ENCODE measurements around the gene MACROD2.
"Not testable (repeated sequence)": the region's sequence is repeated elsewhere in the genome, so short reads cannot be mapped to it uniquely, and the experiment has no call there.

The MACROD2 gene

DNA sequence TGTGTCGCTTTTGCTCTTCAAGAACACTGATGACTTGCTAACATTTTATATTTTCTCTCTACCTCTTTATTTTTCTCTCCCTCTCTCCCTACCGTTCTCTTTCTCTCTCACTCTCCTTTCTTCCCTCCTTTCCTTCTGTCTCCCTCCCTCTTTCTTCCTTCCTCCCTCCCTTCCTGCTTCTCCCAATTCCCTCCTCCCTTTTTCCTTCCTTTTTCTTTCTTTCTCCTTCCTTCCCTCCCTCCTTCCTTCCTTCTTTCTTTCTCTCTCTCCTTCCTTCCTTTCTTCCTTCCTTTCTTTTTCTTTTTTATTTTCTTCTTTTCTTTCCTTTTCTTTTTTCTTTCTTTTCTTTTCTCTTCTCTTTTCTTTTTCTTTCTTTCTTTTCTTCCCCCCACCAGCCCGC is 1511.8 kb downstream of the MACROD2 start:
- no peak for DNase-seq

DNA sequence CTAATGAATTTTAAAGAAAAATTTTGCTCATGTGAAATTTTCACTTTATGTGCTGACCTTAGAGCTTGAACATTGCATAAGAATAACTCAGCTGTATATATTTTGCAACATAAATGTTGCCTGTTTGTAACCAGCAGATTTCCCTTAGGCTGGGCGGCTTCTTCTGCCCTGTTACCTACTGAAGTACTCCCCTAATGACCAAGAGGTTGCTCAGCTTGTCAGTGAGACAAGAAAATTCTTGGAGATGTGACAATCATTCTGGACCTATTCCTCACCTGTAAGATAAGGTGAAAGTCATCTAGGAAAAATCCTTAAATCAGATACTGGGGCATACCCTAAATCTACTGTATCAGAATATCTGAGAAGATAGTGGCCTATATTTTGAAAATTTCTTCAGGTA is 1516.2 kb downstream of the MACROD2 start:
- DNase-seq: no peak

DNA sequence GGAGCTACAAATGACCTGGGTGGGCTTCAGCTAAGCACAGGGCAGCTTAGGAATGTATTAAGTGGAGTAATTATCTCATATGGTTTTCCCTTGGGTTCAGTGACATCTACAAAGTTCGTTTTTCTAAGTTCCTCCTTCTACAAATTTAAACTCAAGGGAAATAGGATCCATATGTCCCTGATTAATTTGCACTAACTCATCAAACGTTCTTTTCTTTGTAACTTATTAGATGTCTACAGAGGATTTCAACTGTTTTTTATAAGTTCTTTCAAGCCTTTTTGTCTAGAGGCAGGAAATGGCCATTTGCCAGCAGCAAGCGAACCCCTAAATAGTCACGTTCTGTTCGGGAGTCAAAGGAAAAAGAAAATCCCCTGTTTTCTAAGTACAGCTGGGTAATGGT is 1517.6 kb downstream of the MACROD2 start:
- DNase-seq: no peak

DNA sequence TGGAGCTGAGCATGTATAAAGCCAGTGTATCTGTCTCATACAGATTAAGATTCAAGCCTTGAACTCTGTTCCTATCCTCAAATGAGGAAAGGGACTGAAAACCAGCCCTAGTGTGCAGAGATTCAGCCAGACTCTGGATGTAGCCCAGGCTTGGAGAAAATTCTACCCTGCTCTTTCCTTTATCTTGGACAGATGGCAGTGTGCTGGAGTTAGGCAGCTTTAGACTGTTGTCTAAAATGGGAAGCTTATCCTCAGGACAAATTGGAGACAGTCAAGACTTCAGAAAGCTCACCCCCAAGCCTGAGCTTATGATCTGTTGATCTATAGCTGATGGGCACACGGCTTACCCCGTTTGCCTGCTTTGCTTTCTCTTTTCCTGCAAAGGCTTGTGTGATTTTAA is 1520.4 kb downstream of the MACROD2 start:
- DNase-seq: peak in 1 of 2 experiments; percentile 47

DNA sequence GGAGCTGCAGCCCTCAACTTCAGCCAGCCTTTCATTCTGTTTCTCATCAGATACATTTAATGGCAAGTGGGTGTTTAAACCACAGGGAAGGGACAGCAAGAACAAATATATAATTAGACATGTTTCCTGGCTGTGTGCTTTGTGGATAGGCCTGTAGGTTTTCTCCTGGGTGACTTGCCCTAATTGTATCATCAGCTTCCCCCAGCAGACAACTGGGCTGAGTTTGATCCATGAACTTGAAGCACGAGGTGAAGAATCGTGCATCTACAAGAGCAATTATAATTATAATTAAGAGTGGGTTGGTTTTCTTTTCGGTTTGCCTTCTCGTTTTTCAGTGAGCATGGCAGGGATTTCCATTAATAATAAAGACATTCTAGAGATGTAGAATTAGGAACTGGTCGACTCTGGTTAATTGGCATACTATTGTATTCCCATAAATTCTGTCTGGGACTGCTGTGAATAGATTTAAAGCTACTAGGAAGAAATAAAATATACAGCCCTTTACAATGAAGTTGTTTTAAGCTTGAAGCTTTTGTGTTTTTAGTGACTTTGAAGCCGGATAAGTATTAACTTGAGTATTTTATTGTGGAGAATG is 1525.7 kb downstream of the MACROD2 start:
- DNase-seq: no peak

DNA sequence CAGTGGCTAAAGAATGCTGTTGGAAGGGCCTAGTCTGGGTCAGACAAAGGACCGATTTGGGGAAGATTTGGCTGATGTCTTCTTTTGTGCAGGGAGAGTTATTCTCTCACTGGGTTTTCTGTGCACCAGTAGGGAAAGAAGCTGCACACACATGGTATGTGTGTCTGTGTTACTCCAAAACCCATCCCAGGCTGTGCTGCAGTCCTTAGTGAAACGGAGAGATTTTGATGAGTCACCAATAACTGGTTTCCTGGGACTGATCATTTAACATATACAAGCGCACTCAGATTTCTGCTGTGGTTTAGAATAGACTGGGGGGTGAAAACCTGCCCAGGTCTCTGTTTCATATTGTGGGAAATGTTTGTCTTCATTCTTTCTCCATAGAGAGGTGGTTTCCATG is 1528.1 kb downstream of the MACROD2 start:
- no peak for DNase-seq

DNA sequence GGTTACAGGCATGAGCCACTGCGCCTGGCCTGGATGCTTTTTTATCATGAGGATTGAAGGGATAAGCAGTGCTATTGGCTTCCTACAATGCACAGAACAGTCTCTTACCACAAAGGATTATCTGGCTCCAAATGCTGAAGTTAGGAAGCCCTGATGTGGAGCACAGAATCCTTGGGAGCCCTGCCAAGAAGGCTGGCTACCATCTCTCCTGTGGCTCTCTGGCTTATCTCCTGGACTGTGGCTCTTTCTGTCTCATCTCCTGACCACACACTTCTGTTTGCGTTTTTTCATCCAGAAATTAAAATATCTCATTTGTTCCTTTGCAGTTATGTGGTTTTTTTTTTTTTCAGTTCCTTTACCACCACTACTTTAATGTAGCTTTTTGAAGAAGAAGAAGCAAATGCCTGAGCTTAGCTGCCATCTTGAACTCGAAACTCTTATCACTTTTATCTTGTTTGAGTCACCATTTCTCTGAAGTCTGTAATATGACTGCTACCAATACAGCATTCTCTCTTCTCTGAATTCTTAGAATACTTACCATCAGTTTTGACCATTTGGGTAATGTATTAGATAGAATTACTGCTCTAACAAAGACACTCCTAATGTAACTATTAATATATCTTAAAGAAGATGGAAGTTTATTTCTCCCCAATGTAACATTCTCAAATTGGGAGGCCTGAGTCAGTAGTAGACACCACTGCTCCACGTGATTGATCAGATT is 1533.2 kb downstream of the MACROD2 start:
- peak in 1 of 2 experiments; percentile 18 for DNase-seq

DNA sequence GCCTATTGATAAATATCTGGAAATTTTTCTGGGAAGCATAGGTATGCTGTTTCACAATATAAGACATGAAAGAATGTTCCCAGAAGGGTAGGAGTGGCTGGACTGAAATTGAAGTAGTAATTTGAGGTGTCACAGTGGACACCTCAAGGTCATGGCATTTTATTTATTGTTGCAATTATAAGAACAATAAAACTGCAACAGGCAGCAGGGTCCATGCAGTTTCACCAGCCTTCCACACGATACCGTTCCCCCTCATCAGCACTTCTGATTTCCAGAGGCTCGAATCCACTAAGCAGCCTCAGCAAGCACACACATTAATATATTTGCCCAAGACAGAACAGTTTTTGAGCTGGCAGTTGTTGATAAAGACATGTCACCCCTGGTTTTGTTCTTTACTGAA is 1540.5 kb downstream of the MACROD2 start:
- no peak for DNase-seq

DNA sequence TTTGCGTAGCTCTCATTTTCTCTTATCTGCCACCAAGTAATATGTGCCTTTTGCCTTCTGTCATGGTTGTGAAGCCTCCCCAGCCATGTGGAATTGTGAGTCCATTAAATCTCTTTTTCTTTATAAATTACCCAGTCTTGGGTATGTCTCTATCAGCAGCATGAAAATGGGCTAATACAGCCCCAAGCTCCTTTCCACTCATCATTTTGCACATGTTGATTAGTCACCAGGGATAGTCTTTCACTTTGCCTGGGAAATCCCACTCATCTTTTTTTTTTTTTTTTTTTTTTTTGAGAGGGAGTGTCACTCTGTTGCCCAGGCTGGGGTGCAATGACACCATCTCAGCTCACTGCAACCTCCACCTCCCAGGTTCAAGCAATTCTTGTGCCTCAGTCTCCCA is 1541.9 kb downstream of the MACROD2 start:
- DNase-seq: not testable (repeated sequence)

DNA sequence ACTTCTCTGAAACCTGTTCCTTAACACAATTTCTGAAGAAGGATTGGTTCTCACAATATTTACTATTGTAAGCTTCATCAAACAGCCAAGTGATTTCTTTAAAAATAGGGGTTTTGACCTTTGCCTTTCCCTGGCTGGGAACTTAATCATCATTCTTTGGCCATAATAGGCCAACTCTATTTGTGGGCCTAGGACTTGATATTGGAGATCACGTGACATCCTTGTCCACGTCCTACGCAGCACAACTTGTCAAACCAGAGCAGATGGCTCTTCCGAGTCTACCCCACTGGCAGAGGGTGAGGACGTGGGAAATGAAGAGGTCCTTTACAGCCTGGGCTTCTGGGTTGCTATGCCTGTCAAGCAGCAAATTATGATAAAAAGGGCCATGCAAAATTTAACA is 1547.3 kb downstream of the MACROD2 start:
- DNase-seq: no peak

DNA sequence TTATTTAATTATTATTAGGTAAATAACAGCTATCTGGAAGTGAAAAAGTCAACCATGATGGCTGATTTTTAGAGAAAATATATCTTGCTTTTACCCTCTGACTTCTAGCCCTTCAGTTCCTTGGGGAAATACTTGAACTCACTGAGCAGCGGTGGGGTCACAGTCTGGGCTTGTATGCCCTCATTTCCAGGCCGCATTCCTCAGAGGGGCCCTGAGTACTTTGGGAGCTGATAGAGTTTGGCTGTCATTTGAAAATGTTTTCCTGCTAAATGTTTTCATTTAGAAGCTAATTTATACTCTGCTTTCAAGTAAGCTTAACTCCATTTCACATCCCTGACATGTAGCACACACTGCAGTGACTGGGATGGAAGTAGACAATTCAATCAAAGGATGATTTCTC is 1549.4 kb downstream of the MACROD2 start:
- no peak for DNase-seq

DNA sequence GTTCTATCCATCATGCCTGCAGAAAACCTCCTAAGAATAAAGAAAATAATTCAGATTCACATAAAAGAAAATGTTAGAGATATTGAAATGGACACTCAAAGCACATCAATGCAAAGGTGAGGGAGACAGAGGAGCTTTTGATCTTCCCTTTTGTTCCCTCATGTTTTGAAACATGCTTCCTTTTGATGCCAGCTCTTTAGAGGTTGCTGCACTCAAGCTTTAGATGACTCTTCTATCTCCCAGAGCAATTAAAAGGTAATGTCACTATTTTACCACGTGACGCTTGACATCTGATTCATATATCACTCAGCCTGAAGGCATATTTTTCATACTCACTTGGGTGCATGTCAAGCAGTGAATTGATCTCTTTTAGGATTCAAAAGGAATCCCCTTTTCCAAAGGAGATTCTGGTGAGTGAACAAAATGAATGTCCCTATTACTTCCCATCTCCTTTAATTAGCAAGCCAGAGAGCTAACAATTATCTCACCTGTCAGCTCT is 1551.3 kb downstream of the MACROD2 start:
- DNase-seq: no peak

DNA sequence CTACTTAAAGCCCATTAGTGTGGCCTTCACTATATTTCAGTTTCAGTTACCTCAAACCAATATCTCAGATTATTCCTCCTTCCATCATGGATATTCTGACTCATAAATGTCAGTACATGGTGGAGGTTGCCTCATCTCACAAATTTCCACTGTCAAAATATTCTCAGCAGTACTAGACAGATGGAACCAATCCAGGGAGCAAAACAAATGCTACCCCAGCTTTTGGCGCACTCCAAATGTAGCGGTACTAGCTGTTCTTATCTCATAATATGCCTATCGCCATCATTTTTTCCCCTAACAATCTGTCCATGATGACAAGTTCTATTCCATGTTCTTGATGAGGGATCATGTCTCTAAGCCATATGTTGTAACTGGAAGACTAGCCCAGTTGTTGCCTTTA is 1551.8 kb downstream of the MACROD2 start:
- DNase-seq: peak in 1 of 2 experiments; percentile 11

DNA sequence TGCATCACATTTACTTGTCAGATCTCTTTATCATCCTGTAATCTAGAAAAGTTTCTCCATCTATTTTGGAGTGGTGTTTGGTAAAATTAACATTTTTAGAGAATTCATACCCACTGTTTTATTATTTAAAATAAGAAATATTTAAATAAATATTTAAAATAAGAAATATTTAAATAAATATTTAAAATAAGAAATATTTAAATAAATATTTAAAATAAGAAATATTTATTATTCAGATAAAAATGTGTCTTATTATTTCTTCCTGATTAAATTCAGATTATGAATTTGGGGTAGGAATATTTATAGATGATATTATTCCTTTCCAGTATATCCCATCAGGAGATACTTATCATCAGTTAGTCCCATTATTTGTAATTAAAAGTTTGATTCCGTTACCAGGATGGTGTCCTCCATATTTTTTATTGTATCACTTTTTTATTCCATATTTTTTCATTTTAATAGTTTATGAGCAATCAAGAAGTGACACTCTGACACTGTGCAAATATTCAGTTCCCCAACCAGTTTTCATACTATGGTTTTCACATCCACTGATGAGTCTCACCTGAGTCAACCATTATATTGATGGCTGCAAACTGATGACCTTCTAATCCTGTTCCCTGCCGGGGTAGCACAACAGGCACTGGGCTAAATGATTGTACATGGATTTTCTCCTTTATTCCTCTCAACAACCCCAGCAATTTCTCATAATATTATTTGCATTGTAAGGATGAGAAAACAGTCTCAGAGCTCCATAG is 1555.0 kb downstream of the MACROD2 start:
- no peak for DNase-seq

DNA sequence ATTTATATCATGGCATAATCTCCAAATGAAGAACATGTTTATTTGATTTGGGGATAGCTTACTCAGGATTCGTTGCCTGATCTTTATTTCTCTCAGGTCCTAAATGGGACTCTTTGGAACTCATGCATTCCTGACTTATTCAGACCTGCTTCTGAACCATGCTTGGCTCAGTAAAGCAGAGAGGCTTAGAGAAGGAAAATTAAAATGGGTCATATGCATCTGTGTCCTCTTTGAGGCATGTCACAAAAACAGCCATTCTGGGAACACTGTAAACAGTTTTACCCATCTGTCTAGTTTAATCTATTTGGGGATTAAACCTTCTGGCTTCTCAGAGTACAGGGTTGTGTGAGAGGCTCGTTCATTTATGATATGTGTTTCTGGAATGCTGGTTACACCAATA is 1560.6 kb downstream of the MACROD2 start:
- peak in 1 of 2 experiments; percentile 53 for DNase-seq

DNA sequence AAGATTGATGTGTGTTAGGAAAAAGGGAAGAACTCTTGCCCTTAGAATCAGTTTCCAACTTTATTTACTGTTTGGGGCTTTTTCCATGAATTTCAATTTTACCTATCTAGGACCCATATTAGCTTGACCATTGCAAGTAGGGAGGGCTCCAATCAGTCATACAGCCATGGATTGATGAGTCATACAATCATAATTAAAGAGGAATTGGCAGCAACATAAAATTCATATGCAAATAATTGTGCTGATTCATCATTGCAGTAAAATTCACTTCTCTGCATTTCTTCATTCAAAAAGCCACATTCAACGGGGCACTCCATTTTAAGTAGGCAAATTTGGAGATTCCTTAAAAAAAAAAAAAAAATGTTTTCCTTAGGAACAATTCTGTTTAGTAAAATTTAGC is 1561.6 kb downstream of the MACROD2 start:
- DNase-seq: peak in 1 of 2 experiments; percentile 19

DNA sequence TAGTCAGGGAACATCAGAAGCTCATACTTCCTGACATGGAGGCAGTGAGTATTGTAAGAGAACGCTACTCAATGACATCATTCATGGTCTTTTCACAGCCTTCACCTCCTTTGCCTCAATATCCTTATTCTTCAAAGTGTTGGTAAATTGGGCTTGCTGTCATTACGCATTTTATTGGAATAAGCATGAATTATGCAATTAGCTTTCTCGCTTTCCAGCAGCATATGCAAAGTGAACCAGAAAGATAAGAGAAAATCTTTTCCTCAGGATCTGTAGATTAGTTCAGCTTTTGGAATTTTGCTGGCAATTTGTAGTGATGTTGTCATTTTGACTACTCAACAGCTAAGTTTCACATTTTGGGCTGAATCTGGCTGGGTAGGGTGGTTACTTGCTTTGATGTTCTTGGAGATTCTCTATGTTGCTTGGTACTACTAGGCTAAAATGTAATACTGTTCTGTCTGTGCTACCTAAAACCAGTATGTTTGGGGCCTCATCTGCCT is 1565.8 kb downstream of the MACROD2 start:
- no peak for DNase-seq

DNA sequence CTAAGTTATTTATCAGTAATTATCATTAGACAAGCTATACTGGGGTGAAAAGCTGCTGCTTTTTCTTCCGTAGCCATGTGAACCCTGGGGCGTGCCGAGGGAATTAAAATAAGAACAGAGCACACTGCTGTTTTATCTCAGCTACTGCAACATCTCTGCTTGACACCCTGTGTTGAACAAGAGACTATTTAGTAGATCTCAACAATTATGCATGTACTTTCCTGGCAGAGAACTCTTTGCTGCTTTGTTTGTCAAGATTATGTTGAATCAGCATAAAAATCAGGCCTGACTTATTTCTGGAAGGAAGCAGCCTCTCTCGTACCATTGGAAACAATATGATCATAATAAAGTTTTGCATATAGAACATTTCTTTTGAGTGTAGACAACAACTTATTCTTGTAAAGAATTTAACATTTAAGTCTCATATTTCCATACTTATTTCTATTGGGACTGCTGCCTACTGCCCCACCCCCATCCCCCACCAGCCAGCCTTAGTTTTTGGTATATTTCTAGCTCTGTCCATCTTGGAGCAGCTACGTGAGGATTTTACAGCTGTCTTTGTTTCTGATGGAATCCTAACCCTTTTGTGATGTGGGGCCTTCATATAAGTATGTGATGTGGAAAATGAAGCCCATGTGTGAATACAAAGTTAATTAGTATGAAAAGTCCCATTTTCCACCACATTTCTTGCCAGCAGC is 1566.5 kb downstream of the MACROD2 start:
- DNase-seq: no peak

DNA sequence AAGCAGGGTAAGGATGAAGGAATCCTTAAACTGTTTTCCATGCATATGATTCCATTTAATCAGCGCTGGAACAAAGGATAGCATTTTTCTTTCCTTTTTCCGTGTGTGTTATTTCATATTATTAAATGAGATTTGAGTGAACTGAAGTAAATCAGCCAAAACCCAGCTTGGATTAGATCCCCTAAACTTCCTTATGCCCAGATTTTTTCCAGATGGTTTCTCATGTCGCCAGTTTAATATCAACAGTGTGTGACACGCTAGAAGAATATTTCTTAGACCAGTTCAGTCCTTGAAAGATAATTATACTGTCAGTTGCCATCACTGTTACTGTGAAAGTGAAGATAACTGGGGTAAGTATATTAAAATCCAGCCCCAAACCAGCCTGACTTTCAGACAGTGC is 1568.5 kb downstream of the MACROD2 start:
- no peak for DNase-seq

DNA sequence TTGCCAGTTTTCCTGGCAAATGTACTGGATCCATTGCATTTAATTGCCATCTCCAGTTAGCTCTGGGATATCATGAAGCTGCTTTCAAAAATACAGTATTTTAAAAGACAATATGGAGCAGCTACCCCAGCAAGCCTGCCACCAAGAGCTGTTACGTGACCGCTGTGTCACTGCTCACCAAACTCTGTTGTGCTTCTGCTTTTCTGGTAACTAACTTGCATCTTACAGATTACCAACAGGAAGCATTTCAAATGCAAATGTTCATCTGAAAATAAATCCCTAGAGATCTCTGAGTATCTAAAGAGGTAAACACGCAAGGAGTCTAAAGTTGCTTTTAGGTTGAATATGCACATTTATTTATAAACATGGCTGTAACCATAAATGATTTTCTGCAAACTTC is 1569.7 kb downstream of the MACROD2 start:
- no peak for DNase-seq

DNA sequence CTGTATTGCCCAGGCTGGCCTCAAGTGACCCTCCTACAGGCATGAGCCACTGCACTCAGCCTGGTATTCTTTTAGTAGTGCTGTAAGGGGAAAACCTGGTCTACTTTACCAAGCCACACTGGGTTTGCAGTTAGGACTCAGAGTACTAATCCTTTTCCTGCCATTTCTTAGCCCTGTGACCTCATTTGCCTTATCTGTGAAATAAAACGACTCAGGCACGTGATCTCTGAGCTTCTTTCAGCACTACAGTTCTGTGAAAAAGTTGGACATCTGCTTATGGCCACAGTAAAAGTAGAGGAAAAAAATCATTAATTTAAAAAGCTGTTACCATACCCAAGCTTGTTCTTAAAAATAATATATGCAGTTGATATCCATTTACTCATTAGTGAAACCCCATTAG is 1570.5 kb downstream of the MACROD2 start:
- DNase-seq: no peak

DNA sequence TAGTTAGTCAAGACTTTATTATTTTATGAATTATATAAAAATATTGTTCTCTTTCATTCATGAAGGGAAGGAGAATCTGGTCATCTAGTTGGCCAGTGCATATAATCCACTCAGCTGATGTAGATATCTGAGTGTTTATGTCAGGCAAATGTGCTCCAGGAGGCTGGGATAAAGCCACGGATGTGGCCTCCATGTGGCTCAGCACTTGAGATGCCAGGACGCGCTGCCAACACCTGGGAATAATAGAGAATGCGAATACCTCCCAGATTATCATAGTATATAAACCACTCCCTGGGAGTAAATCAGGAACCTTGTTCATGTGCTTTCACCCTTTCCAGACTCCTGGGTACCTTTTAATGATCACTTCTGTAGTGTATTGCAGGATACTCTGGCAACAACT is 1571.9 kb downstream of the MACROD2 start:
- DNase-seq: no peak

DNA sequence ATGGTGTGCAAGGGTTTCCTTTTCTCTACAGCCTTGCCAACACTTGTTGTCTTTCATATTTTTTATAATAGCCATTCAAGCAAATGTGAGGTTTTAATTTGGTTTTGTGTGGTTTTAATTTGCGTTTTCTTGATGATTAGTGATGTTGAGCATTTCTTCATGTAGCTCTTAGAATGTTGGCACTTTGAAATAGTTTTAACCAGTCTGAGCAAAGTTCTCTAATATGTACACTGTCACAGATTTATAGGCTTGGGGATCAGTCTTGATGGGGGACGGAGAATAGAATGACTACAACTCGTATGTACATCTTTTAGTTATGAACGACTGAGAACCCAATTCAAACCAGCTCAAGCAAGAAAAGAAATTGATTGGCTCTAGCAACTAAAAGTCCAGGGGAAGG is 1574.8 kb downstream of the MACROD2 start:
- DNase-seq: no peak
